ENCODE data around the gene TM7SF2. TPM values are rescaled to one million over a fixed set of nuclear protein-coding genes. Genes with fewer than 3 reads are reported as not detected.

Gene TM7SF2
- total and polyA plus RNA-seq, 2 of the 13 experiments (the other 11 are each of a cell fraction or from before 2014, with no cell fraction given) = 56.0 to 66.9 TPM

- TF ChIP-seq ELF4 (CRISPR knock-in tag; IDR thresholded peaks at IDR 0.05; ENCODE audit: borderline replicate concordance) (peak; percentile 68; the same call in 1 of the 2 replicates), SRSF1 (optimal IDR thresholded peaks at IDR 0.05; ENCODE audit: low read depth, low read length) (peak; percentile 64), TAF15 (IDR thresholded peaks at IDR 0.05; ENCODE audit: low read depth, low read length, poor library complexity, severe bottlenecking) (peak; percentile 44), ZSCAN9 (CRISPR knock-in tag; IDR thresholded peaks at IDR 0.05; ENCODE audit: borderline replicate concordance) (peak; percentile 23; the same call in 1 of the 2 replicates), SMC3 (IDR thresholded peaks at IDR 0.05; ENCODE audit: low read length) (no peak), PRDM15 (CRISPR knock-in tag; IDR thresholded peaks at IDR 0.05) (no peak), FOSL2 (CRISPR knock-in tag; IDR thresholded peaks at IDR 0.05) (peak; percentile 35; the same call in 1 of the 2 replicates), PHF5A (CRISPR knock-in tag; IDR thresholded peaks at IDR 0.05; ENCODE audit: low read depth, unreplicated experiment) (peak; percentile 76), ZNF670 (CRISPR knock-in tag; IDR thresholded peaks at IDR 0.05; ENCODE audit: borderline replicate concordance) (peak; percentile 85), ZNF333 (CRISPR knock-in tag; IDR thresholded peaks at IDR 0.05; ENCODE audit: borderline replicate concordance) (no peak), ATRX (CRISPR knock-in tag; IDR thresholded peaks at IDR 0.05; ENCODE audit: borderline replicate concordance) (no peak), NCOA2 (CRISPR knock-in tag; IDR thresholded peaks at IDR 0.05) (peak; percentile 30; the same call in 1 of the 2 replicates), CC2D1A (CRISPR knock-in tag; IDR thresholded peaks at IDR 0.05) (no peak)
- TF ChIP-seq, protein P1, sequence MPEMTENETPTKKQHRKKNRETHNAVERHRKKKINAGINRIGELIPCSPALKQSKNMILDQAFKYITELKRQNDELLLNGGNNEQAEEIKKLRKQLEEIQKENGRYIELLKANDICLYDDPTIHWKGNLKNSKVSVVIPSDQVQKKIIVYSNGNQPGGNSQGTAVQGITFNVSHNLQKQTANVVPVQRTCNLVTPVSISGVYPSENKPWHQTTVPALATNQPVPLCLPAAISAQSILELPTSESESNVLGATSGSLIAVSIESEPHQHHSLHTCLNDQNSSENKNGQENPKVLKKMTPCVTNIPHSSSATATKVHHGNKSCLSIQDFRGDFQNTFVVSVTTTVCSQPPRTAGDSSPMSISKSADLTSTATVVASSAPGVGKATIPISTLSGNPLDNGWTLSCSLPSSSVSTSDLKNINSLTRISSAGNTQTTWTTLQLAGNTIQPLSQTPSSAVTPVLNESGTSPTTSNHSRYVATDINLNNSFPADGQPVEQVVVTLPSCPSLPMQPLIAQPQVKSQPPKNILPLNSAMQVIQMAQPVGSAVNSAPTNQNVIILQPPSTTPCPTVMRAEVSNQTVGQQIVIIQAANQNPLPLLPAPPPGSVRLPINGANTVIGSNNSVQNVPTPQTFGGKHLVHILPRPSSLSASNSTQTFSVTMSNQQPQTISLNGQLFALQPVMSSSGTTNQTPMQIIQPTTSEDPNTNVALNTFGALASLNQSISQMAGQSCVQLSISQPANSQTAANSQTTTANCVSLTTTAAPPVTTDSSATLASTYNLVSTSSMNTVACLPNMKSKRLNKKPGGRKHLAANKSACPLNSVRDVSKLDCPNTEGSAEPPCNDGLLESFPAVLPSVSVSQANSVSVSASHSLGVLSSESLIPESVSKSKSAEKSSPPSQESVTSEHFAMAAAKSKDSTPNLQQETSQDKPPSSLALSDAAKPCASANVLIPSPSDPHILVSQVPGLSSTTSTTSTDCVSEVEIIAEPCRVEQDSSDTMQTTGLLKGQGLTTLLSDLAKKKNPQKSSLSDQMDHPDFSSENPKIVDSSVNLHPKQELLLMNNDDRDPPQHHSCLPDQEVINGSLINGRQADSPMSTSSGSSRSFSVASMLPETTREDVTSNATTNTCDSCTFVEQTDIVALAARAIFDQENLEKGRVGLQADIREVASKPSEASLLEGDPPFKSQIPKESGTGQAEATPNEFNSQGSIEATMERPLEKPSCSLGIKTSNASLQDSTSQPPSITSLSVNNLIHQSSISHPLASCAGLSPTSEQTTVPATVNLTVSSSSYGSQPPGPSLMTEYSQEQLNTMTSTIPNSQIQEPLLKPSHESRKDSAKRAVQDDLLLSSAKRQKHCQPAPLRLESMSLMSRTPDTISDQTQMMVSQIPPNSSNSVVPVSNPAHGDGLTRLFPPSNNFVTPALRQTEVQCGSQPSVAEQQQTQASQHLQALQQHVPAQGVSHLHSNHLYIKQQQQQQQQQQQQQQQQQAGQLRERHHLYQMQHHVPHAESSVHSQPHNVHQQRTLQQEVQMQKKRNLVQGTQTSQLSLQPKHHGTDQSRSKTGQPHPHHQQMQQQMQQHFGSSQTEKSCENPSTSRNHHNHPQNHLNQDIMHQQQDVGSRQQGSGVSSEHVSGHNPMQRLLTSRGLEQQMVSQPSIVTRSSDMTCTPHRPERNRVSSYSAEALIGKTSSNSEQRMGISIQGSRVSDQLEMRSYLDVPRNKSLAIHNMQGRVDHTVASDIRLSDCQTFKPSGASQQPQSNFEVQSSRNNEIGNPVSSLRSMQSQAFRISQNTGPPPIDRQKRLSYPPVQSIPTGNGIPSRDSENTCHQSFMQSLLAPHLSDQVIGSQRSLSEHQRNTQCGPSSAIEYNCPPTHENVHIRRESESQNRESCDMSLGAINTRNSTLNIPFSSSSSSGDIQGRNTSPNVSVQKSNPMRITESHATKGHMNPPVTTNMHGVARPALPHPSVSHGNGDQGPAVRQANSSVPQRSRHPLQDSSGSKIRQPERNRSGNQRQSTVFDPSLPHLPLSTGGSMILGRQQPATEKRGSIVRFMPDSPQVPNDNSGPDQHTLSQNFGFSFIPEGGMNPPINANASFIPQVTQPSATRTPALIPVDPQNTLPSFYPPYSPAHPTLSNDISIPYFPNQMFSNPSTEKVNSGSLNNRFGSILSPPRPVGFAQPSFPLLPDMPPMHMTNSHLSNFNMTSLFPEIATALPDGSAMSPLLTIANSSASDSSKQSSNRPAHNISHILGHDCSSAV (CRISPR knock-in tag; IDR thresholded peaks at IDR 0.05; ENCODE audit: borderline replicate concordance) = no peak
- TF ChIP-seq, protein P2, sequence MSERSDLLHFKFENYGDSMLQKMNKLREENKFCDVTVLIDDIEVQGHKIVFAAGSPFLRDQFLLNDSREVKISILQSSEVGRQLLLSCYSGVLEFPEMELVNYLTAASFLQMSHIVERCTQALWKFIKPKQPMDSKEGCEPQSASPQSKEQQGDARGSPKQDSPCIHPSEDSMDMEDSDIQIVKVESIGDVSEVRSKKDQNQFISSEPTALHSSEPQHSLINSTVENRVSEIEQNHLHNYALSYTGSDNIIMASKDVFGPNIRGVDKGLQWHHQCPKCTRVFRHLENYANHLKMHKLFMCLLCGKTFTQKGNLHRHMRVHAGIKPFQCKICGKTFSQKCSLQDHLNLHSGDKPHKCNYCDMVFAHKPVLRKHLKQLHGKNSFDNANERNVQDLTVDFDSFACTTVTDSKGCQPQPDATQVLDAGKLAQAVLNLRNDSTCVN (CRISPR knock-in tag; IDR thresholded peaks at IDR 0.05; ENCODE audit: borderline replicate concordance) = peak; percentile 83; the same call in 1 of the 2 replicates
Measured at GRCh38 chr11:65121865-65122696, 10.4 kb downstream of the TM7SF2 start, which contains the start of the genes FAU and MRPL49 (continued).

All from HepG2 (cell line).